ENCODE data around the gene C16orf90. TPM values are rescaled to one million over a fixed set of nuclear protein-coding genes. Genes with fewer than 3 reads are reported as not detected.

The C16orf90 gene
- polyA plus RNA-seq, 1 experiment = not detected

DNA sequence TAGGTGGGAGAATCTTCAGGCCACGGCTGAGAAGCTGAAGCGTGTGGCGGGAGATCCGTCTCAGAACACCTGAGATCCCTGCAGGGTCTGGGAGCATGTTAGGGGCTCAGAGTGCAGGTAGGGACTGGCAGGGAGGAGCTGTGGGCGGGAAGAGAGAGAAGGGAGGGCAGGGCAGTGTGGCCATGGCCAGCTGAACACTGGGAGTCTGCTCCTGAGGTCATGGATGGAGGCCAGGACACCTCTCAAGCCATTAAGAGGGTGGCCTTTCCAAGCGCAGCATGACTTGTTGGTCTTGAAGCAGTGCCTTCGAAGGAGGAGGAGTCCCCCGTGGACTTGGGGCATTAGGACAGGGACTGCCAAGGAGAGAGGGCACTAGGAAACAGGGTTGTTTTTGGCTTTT is 28.1 kb downstream of the C16orf90 start:
- CTCF ChIA-PET = no interaction called here
- TF ChIP-seq, protein P1, sequence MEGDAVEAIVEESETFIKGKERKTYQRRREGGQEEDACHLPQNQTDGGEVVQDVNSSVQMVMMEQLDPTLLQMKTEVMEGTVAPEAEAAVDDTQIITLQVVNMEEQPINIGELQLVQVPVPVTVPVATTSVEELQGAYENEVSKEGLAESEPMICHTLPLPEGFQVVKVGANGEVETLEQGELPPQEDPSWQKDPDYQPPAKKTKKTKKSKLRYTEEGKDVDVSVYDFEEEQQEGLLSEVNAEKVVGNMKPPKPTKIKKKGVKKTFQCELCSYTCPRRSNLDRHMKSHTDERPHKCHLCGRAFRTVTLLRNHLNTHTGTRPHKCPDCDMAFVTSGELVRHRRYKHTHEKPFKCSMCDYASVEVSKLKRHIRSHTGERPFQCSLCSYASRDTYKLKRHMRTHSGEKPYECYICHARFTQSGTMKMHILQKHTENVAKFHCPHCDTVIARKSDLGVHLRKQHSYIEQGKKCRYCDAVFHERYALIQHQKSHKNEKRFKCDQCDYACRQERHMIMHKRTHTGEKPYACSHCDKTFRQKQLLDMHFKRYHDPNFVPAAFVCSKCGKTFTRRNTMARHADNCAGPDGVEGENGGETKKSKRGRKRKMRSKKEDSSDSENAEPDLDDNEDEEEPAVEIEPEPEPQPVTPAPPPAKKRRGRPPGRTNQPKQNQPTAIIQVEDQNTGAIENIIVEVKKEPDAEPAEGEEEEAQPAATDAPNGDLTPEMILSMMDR (IDR thresholded peaks at IDR 0.05; ENCODE audit: low read depth, low read length) = no peak
- no peak overlapping the region for H3K4me3 ChIP-seq (ENCODE audit: low read depth, low read length)

DNA sequence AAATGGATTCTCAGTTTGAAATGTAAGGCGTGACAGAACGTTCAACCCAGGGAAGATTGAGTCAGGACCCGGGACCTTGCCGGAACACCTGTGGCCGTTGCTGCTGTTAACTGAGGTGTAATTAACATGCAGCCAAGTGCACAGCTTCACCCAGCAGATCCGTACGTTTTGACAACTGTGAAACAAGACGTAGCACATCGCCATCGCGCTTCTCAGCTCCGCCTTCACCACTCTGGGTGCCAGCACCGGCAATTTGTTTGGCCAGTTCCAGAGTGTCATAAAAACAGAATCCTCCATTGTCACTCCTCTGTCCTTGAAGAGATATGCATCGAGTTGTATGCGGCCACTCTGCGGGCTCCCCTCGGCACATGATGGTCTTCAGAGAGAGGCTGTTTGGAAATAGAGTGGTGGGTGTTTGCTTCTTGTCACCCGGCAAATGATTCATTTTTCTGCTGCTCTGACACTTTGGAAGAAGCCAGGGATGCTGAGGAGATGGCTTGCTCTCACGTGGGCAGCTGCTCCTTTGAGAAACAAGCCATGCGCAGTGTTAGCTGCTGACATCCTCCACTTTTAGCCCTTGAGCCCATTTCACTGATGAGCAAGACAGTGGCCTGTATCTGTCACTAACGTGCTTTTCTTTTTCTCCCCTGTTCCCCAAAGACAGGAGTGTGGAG is 29.2 kb downstream of the C16orf90 start:
- CTCF ChIA-PET = no interaction called here
- TF ChIP-seq, protein P1 (IDR thresholded peaks at IDR 0.05; ENCODE audit: low read depth, low read length) = no peak
- POLR2A ChIA-PET = no interaction called here
- no peak for DNase-seq (ENCODE audit: low read depth, low spot score)
- Histone ChIP-seq H3K4me3 (ENCODE audit: low read depth, low read length) (no peak overlapping the region), H3K27me3 (ENCODE audit: control insufficient read depth, insufficient read depth, low read length) (no peaks in the 10 kb centered on the region), H3K27ac (ENCODE audit: low read depth, low read length) (no peak overlapping the region), H3K9me3 (ENCODE audit: control insufficient read depth, insufficient read depth, low read length) (peaks cover 4% of the 10 kb centered on the region)

More for the DNA sequence above, 28.1 kb downstream of the C16orf90 start:
- no peak overlapping the region for H3K27ac ChIP-seq (ENCODE audit: low read depth, low read length)
- DNase-seq (ENCODE audit: low read depth, low spot score) = no peak
- no peaks in the 10 kb centered on the region for H3K27me3 ChIP-seq (ENCODE audit: control insufficient read depth, insufficient read depth, low read length)
- POLR2A ChIA-PET = interaction anchor here (0.6 kb wide), 1 partner anchor 29 kb away, joined by 3 read pairs; no protein-coding TSS in a partner anchor
- peaks cover 9% of the 10 kb centered on the region for H3K9me3 ChIP-seq (ENCODE audit: control insufficient read depth, insufficient read depth, low read length)

DNA sequence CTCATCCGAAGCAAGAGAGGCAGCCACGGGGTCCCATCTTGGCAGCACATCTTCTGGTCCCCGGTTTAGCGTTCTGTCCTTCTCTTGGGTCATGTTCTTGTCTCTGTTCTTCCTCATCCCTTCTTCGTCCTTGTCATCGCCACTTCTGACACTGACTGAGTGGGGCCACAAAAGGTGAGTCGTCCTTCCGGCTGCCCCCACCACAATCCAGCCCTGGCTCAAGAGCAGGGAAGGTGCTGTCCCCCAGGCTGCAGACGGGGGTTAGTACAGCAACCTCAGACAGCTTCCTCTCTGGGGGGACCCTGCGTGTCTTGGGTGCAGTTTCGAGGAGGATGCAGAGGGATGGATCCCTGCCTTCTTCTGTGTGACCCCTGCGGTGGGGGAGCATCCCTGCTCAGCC is 30.0 kb downstream of the C16orf90 start:
- no peak for DNase-seq (ENCODE audit: low read depth, low spot score)
- H3K9me3 ChIP-seq (ENCODE audit: control insufficient read depth, insufficient read depth, low read length) = peaks cover 4% of the 10 kb centered on the region
- ChIA-PET POLR2A (no interaction called here), CTCF (no interaction called here)
- H3K27ac ChIP-seq (ENCODE audit: low read depth, low read length) = no peak overlapping the region
- no peak overlapping the region for H3K4me3 ChIP-seq (ENCODE audit: low read depth, low read length)
- TF ChIP-seq, protein P1 (IDR thresholded peaks at IDR 0.05; ENCODE audit: low read depth, low read length) = no peak
- no peaks in the 10 kb centered on the region for H3K27me3 ChIP-seq (ENCODE audit: control insufficient read depth, insufficient read depth, low read length)

DNA sequence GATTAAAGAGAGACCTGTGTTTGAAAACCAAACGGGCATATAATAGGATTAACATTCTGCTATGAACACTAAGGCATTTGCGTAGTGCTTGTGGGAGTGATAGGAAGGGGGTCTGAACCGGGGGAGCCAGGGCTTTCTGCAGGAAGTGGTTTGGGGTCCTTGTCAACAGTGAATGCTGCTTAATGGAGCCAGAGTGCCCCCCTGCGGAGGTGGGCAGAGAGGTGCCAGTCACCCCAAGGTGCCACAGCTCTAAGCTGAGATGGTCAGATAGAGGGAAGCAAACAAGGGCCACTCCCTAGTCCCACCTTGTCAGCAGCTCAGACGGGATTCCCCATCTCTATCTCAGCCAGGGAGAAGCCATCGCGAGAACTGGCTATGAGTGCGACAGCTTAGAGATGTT is 34.1 kb downstream of the C16orf90 start:
- POLR2A ChIA-PET = no interaction called here
- DNase-seq (ENCODE audit: low read depth, low spot score) = no peak
- no peak overlapping the region for H3K4me3 ChIP-seq (ENCODE audit: low read depth, low read length)
- TF ChIP-seq, protein P1 (IDR thresholded peaks at IDR 0.05; ENCODE audit: low read depth, low read length) = no peak
- H3K9me3 ChIP-seq (ENCODE audit: control insufficient read depth, insufficient read depth, low read length) = no peaks in the 10 kb centered on the region
- no peaks in the 10 kb centered on the region for H3K27me3 ChIP-seq (ENCODE audit: control insufficient read depth, insufficient read depth, low read length)
- CTCF ChIA-PET = no interaction called here
- H3K27ac ChIP-seq (ENCODE audit: low read depth, low read length) = no peak overlapping the region

DNA sequence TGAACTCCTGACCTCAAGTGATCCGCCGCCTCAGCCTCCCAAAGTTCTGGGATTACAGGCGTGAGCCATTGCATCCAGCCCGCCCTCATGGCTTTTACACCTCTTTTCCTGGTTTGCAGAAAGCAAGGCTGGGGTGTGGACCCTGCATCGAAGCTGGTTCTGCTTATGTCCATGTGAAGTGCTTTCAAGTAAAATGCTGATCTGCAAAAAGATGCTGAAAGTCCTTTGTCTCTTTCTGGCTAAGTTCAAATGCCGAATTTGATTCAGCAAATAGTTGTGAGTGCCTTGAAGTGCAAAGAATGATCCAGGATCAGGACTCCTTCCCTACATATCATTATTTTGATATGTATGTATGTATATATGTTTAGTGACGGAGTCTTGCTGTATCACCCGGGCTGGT is 34.7 kb downstream of the C16orf90 start:
- Histone ChIP-seq H3K27me3 (ENCODE audit: control insufficient read depth, insufficient read depth, low read length) (no peaks in the 10 kb centered on the region), H3K9me3 (ENCODE audit: control insufficient read depth, insufficient read depth, low read length) (no peaks in the 10 kb centered on the region), H3K4me3 (ENCODE audit: low read depth, low read length) (no peak overlapping the region), H3K27ac (ENCODE audit: low read depth, low read length) (no peak overlapping the region)
- CTCF ChIA-PET = no interaction called here
- no peak for DNase-seq (ENCODE audit: low read depth, low spot score)
- TF ChIP-seq, protein P1 (IDR thresholded peaks at IDR 0.05; ENCODE audit: low read depth, low read length) = no peak
- POLR2A ChIA-PET = no interaction called here

All from AG04450 (cell line).